NCI-H345 treated with DMSO at 0.1 percent for 48 hours (cell line): ENCODE results near the gene SEMA6C.
A peak's percentile ranks its signal among the peaks of the same experiment; 100 is the strongest.
"Not testable (repeated sequence)": the region's sequence is repeated elsewhere in the genome, so short reads cannot be mapped to it uniquely, and the experiment has no call there.

Source experiments
- DNase-seq: peaks from one replicate; lab custom pipeline; 2025; ENCODE audit not compliant: unreplicated experiment; lab: John Stamatoyannopoulos, UW

Gene SEMA6C, protein sequence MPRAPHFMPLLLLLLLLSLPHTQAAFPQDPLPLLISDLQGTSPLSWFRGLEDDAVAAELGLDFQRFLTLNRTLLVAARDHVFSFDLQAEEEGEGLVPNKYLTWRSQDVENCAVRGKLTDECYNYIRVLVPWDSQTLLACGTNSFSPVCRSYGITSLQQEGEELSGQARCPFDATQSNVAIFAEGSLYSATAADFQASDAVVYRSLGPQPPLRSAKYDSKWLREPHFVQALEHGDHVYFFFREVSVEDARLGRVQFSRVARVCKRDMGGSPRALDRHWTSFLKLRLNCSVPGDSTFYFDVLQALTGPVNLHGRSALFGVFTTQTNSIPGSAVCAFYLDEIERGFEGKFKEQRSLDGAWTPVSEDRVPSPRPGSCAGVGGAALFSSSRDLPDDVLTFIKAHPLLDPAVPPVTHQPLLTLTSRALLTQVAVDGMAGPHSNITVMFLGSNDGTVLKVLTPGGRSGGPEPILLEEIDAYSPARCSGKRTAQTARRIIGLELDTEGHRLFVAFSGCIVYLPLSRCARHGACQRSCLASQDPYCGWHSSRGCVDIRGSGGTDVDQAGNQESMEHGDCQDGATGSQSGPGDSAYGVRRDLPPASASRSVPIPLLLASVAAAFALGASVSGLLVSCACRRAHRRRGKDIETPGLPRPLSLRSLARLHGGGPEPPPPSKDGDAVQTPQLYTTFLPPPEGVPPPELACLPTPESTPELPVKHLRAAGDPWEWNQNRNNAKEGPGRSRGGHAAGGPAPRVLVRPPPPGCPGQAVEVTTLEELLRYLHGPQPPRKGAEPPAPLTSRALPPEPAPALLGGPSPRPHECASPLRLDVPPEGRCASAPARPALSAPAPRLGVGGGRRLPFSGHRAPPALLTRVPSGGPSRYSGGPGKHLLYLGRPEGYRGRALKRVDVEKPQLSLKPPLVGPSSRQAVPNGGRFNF

DNA sequence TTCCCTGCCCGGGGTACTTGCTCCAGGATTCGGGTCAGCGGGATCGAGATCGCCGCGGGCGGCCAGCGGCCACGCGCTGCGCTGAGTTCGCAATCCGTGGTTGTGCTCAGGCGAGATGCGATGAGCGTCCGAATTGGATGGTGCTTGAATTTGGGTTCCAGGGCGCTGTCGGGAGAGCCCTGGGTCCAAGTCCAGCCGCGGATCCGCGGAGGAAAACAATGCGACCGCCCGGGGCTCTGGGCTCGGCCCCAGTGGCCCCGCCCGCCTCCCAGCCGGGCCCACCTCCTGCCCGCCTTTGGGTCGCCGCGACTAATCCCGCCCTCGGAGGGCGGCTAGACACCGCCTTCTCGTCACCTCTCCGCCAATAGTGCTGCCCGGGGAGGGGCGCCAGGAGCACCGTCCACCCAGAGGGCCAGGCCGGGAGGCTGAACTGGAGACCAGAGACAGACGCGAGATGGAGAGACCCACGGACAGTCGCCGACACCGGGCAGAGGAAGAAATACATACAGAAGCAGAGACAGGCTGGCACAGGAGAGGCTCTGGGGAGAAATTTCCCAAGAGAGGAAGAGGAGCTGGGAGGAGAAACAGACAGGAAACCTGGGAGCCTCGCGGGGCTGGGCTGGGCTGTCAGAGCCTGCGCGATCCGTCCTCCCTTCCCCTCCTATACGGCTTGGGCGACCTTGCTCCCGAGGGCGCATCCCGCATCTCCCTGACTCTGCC is at the start of gene SEMA6C:
Gene SEMA6C (minus strand): TSS at position 220 of the 720 bp plus-strand sequence. CDS start 4,010 bp downstream, outside the sequence.
- peak; percentile 99 for DNase-seq

DNA sequence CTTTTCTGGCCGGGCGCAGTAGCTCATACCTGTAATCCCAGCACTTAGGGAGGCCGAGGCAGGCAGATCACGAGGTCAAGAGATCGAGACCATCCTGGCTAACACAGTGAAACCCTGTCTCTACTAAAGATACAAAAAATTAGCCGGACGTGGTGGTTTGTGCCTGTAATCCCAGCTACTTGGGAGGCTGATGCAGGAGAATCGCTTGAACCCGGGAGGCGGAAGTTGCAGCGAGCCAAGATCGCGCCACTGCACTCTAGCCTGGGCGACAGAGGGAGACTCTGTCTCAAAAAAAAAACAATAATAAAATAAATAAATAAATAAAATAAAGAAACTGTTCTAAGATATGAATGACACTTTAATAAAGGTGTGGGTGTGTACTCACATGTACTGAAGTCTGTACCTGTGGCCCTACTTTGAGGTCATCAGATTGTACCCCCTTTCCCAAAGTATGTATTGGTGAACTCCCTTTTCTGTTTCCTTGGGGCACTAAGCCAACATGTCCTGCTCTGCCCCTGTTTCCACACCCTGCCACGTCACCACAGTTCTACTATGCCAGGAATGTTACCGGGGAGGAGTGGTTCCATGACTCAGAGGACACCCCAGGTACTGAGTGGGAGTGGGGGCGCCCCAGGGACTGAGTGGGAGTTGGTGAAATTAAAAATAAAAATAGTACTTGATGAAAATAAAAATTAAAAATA is 48.6 kb upstream of the SEMA6C start:
- DNase-seq = not testable (repeated sequence)

DNA sequence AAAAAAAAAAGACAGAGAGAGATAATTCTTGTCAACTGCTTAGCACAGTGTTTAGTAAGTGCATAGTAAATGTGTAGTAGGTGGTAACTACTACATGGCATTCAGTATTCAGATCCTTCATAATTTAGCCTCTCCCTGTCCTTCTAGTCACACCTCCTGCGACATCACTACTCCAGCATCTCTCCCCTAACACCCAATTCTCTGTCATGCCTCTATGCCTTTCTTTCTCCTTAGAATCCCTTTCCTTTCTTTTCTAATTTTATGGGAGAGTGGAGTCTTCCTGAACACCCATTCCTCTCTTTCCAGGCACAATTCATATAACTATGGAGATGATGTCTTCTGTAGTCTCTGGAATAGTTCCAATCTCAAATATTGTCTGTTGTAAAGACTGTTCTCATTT is 47.4 kb upstream of the SEMA6C start:
- DNase-seq = no peak

DNA sequence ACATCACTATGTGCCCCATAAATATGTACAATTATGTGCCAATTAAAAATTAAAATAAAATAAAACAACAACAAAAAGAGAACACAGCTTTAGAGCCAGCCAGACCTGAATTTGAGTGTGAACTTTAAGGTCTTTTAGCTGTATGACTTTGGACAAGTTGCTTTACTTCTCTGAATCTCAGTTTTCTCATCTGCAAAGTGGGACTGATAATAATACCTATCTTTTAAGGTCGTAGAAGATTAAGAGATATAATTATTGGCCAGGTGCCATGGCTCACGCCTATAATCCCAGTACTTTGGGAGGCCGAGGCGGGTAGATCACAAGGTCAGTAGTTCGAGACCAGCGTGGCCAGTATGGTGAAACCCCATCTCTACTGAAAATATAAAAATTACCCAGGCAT is 46.9 kb upstream of the SEMA6C start:
- DNase-seq = no peak

DNA sequence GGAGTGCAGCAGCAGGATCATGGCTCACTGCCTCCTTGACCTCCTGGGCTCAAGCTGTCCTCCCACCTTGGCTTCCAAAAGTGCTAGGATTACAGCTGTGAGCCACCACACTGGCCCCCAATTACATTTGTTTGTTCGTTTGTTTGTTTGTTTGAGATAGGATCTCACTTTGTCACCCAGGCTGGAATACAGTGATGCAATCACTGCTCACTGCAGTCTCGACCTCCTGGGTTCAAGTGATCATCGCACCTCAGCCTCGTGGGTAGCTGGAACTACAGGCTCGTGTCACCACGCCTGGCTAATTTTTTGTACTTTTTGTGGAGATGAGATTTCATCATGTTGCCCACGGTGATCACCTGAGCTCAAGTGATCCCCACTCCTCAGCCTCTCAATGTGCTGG is 45.6 kb upstream of the SEMA6C start:
- no peak for DNase-seq

DNA sequence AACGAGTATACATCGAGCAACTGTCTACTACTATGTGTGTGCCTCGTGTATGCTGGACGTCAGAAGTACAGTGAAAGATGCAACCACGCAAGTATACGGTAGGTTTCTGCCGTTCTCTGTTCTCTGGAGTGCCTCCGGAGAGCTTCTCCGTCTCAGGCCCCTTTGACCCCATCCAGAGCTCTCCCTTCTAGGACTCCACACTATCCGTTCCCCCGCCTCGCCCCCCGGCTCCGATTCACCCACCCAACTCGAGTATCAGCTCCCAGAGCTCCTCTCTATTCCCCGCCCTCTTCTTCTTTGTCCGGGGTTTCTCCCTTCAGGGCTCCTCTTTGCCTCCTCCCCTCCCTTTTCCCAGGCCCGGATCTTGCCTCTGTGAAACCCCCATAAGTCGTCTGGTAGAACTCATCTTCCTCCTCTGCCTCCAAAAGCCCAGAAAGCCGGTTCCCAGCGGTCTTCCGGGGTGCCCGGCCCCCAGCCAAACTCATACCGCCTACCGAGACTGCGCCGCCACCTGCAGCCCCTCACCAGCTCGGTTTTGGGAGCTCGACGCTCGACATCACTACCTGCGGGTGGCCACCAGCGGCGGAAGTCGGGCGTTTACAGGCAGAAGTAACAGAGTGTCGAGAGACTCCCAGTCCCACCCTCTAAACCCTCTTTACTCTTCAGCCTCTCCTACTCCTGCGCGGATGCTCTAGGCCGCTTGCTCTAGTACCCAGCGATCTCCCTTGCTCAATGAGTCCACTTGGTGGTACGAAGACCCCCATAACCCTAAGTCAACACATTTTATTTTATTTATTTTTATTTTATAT is 43.4 kb upstream of the SEMA6C start, which contains the start of gene VPS72:
Gene VPS72 (minus strand): TSS at position 561 of the 809 bp plus-strand sequence. CDS start 76 bp downstream, at position 485.
- peak; percentile 99 for DNase-seq

DNA sequence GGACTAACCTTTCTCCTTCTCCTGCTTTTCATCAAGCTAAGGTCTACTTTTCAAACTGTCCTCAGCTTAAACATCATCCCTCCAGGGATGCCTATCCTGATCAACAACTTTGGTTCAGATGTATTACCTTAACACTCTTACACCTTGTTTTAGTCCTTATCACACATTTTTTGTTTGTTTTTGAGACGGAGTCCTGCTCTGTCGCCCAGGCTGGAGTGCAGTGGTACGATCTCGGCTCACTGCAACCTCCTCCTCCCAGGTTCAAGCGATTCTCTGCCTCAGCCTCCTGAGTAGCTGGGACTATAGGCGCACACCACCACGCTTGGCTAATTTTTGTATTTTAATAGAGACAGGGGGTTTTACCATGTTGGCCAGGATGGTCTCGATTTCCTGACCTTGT is 42.2 kb upstream of the SEMA6C start:
- DNase-seq = not testable (repeated sequence)

DNA sequence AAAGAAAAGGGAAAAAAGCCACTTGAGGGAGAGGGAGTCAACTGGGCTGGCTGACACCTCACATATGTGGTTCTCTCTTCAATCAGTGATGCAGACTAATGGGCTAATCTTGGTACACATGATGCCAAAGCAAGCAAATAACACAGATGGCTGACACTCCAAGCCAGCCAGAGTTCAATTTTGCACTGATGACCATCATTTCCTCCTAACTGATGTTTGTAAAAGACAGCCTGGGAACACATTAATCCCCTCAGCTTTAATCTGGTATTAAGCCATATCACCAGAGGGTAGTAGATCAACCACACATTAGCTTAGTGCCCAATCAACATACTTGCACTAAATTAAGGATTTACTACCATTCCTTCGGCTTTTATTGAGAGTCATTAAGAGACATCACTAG is 40.8 kb upstream of the SEMA6C start:
- DNase-seq = no peak

DNA sequence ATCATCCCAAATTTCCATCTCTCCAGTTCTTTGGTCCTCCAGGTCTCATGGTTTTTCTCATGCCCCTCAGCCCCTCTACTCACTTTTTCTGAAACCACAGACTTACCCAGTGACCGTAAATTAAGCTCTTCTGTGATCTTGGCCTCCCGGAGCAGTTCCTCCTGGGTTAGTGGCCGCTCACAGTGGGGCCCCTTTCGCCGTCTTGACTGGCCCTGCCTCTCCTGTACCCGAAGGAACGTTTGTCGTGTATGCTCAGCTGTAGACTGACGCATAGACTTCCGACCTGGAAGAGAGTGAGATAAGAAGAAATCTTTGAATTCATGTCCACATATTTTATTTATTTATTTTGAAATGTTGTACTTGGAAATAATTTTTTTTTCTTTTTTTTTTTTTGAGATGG is 37.8 kb upstream of the SEMA6C start:
- DNase-seq = no peak

DNA sequence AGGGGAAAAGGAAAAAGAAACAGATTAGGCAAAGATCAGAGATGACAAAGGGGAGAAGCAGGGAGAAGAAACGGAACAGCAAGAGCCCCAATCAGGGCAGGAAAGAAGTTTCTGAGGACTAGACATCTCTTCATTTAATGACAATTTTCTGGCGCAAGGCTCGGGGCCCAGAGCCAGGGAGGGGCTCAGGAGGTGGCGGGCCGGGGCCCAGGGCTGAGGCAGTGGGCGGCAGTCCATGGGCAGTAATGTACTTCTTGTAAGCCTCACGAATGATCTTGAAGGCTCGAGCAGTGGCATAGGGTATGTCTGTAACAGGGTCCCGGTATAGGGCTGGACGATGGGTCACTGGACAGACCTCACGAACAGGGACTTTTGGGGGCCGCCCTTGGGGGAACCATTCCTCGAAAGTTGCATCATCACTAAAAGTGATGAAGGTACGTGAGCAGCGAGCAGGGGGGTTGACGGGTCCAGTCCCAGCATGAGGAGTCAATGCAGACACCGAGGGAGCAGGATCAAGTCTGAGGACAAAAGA is 30.1 kb upstream of the SEMA6C start:
- DNase-seq = no peak

DNA sequence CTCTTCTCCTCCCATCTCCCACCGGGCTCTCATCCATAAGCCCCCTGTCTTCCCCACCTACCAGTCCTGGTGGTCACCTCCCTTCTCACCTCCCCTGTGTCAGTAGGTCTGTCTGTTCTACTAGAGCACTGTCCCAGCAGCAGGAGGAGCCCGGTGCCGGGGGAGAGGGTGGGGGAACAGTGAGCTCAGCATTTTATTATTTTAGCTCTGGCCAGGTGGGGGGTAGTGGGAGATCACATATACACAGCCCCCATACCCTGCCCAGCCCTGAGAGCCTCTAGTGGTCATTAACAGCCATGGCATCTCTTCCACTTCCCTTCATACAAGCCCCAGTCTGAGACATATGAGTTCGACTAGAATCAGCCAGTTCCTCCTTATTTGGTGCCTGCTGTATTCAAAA is 29.4 kb upstream of the SEMA6C start, which contains the start of gene TMOD4:
Gene TMOD4 (minus strand): TSS at position 119 of the 400 bp plus-strand sequence. CDS start 1,106 bp downstream, outside the sequence.
- no peak for DNase-seq

DNA sequence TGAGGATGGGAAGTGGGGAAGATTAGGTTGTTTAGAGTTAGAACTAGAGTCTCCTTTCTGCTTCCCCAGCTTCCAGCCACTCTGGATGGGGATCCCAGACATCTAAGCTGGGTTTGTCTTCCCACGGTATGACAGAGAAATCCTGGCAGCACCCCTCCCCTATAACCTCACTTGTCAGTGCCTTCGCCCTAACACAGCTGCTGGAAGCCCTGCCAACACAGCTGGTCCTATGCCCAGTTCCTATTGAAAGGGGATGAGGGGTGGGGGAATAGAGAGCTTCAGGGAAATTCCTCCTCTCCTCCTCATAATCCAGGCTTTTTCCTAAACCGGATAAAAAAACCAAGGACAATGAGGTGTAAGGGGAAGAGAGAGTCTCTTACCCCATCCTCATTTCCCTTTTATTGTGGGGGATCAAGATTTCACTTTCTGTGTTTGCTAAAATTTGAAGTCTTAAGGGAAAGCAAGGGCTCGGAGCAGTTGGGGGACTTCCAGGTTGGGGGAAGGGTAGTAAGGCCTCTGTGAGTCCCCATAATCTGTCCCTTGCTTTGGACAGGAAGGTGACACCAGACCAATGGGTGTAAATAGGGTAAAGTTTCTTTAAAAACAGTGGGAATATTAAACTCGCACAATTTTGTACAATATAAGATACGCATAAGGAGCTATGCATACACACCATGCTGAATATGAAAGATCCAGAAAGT is 28.8 kb upstream of the SEMA6C start:
- DNase-seq = no peak

DNA sequence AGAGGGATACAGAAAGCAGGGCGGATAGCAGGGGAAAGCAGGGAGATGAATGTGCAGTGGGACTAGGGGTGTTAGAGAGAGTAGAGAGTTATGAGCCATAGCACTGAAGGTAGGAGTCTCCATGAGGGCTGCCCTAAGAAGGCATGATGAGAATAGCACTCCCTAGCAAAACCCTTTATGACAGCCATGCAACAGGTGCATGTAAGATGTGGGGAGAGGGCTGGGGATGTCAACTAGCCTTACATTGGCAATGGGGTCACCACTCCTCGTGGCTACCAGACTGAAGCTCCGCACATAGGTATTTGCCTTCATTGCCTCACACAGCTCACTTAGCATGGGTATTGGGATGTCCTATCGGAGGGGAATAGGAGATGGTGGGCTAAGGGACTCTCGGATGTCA is 24.8 kb upstream of the SEMA6C start:
- DNase-seq = no peak

DNA sequence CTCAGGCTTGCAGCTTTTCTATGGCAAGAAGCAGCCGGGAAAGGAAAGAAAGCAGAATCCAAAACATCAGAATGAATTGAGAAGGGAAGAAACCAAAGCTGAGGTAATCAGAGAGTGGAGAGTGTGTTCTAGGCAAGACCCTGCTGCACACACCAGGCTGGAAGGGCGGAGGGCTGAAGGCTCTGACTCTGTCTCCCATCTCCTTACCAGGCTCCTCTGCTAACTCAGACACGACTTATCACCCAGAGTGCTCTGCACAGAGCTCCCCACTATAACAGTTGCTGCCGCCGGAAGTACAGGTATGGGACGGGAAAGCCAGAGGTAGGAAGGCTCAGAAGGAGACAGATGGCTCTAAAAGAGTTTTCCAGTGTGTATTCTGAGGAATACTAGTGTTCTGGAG is 20.7 kb upstream of the SEMA6C start:
- DNase-seq = no peak

DNA sequence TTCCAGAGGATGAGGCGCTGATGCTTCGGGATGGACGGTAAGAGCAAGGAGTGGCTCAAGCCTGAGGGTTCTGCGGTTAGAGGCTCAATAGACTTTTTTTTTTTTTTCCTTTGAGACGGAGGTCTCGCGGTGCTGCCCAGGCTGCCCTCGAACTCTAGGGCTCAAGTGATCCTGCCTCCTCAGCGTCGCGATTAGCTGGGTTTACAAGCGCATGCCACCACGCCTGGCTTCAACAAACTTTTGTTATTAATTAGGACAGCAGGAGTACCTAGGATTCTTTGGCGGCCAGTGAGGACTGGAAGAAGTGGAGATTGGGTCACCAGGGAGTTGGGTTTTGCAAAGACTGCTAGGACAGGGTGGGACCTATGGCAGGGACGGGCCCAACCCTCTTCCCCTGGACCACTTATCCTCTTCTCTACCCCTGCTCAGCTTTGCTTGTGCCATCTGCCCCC is 20.1 kb upstream of the SEMA6C start:
- no peak for DNase-seq

DNA sequence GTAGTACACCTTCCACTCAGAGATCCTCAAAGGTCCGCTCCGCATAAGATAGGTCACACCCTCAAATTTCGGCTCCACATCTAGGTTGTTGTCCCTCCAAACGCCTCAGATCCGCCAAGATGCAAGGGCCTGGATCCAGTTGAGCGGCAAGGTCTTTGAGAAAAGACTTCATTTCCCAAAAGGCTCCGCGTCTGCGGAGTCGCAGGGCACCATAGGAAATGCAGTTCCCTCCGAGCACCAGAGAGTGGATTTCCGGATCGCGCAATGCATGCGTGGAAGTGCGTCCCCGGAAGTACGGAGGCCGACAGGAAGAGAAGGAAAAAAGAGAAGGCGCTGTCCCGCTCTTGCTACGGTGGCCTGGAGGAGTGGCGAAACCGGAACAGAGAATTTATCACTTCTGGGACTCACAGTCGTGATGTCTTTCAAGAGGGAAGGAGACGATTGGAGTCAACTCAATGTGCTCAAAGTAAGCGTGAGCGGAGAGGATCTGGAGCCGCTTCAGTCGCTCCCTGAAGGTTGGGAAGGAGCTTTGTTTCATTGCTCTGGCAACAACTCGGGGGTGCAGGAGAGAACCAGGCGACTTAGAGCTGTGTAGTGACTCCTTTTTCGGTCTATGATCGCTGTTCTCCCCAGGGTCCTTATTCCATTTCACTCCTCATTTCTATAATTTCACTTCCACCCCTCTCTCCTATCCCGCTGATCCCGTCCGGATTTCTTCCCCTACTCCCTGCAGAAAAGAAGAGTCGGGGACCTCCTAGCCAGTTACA is 19.5 kb upstream of the SEMA6C start, which contains the start of the genes LYSMD1 and SCNM1:
Gene LYSMD1 (minus strand): TSS at position 165 of the 767 bp plus-strand sequence. CDS start 644 bp downstream, outside the sequence.
Gene SCNM1 (plus strand): TSS at position 407 of the 767 bp plus-strand sequence. CDS start 9 bp downstream, at position 416.
- DNase-seq = peak; percentile 100

DNA sequence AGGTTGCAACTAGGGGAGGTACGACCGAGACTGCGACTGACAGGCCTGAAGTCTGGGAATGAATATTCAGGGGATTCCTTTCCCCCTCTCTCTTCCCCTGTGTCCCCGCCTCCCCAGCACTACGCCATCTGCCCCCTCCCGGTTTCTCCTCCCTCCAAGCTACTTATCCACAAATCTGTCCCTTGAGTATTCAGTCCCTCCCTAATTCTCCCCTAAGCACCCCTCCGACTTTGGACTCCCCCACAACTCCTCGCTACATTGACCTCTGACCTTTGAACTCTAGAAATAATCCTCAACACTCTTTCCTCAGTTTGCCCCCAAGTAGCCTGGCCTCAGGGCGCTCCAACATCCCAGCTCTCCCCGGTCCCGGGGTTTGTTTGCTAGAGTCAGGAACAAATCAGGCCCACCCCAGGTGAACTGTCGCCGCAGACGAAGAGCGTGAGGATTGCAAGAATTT is 18.9 kb upstream of the SEMA6C start:
- DNase-seq = peak; percentile 68
